SU-DHL-6 (cell line): ENCODE results near the gene DNAJC18.

ENCODE experiments used
- H2AFZ ChIP-seq: fragments of 200-600 bp; sonication (generic); 2 replicates; pipeline ENCODE4 v1.6.1; 2014; ENCODE audit warnings: low read depth, mild to moderate bottlenecking, moderate library complexity, mixed read lengths, antibody characterized with exemption, low read length; ENCODE audit not compliant: severe bottlenecking
- H3F3A ChIP-seq: fragments of 200-600 bp; shearing (Covaris generic); 2 replicates; pipeline ENCODE4 v1.6.0; 2016; ENCODE audit warnings: antibody characterized with exemption, mild to moderate bottlenecking; ENCODE audit not compliant: insufficient read depth
- H3K27ac ChIP-seq: fragments of 200-600 bp; sonication (generic); 2 replicates; pipeline ENCODE4 v1.5.1; 2016; ENCODE audit warnings: low read depth, mild to moderate bottlenecking, low read length, moderate library complexity, mixed read lengths
- H3K27me3 ChIP-seq: fragments of 200-600 bp; sonication (generic), shearing (Covaris generic); 2 replicates; pipeline ENCODE4 v1.6.0; 2014; ENCODE audit warnings: mild to moderate bottlenecking, low read length
- H3K36me3 ChIP-seq: fragments of 200-600 bp; sonication (generic); 2 replicates; pipeline ENCODE4 v1.6.1; 2014; ENCODE audit warnings: mild to moderate bottlenecking, low read length, mixed read lengths
- H3K4me2 ChIP-seq: fragments of 300-600, 200-600 bp; shearing (Covaris generic), sonication (generic); 2 replicates; pipeline ENCODE4 v1.6.0; 2014; ENCODE audit warnings: low read length, low read depth, mild to moderate bottlenecking; ENCODE audit not compliant: poor library complexity, severe bottlenecking
- H3K4me3 ChIP-seq: fragments of 200-600 bp; sonication (generic); 2 replicates; pipeline ENCODE4 v1.5.1; 2014; ENCODE audit warnings: antibody characterized with exemption, low read length, mild to moderate bottlenecking, mixed read lengths; ENCODE audit not compliant: insufficient read depth, poor library complexity, severe bottlenecking
- H3K79me2 ChIP-seq: fragments of 200-600 bp; sonication (generic); 2 replicates; pipeline ENCODE4 v1.6.1; 2014; ENCODE audit warnings: mild to moderate bottlenecking, low read length, moderate library complexity; ENCODE audit not compliant: insufficient read depth
- H3K9ac ChIP-seq: fragments of 200-600 bp; sonication (generic); 2 replicates; pipeline ENCODE4 v1.7.0; 2014; ENCODE audit warnings: mild to moderate bottlenecking, low read length
- H3K9me2 ChIP-seq: fragments of 200-600 bp; sonication (generic); replicated peaks from 2 replicates; pipeline ENCODE4 v1.6.1; 2014; ENCODE audit warnings: low read length; ENCODE audit not compliant: insufficient read depth
- H3K9me3 ChIP-seq: fragments of 200-600 bp; sonication (generic); 2 replicates; pipeline ENCODE4 v1.6.1; 2014; ENCODE audit warnings: low read length, mixed read lengths; ENCODE audit not compliant: insufficient read depth
- H4K20me1 ChIP-seq: fragments of 200-600 bp; sonication (generic); 2 replicates; pipeline ENCODE4 v1.6.1; 2014; ENCODE audit warnings: low read depth, mild to moderate bottlenecking, antibody characterized with exemption, low read length, moderate library complexity, mixed read lengths
- EZH2phosphoT487 ChIP-seq: fragments of 200-600 bp; sonication (generic), shearing (Covaris generic); conservative IDR thresholded peaks from 2 replicates; pipeline ENCODE4 v1.6.1; 2018; ENCODE audit warnings: mild to moderate bottlenecking, antibody characterized with exemption, low read length, moderate library complexity, mixed read lengths
- TF ChIP-seq, protein P1 (sequence below): fragments of 200-600 bp; sonication (generic); IDR thresholded peaks from one replicate; pipeline ENCODE4 v1.5.1; 2017; ENCODE audit warnings: antibody characterized with exemption, mild to moderate bottlenecking, low read length, moderate library complexity; ENCODE audit not compliant: insufficient read depth, poor library complexity, severe bottlenecking

The DNAJC18 gene

DNA sequence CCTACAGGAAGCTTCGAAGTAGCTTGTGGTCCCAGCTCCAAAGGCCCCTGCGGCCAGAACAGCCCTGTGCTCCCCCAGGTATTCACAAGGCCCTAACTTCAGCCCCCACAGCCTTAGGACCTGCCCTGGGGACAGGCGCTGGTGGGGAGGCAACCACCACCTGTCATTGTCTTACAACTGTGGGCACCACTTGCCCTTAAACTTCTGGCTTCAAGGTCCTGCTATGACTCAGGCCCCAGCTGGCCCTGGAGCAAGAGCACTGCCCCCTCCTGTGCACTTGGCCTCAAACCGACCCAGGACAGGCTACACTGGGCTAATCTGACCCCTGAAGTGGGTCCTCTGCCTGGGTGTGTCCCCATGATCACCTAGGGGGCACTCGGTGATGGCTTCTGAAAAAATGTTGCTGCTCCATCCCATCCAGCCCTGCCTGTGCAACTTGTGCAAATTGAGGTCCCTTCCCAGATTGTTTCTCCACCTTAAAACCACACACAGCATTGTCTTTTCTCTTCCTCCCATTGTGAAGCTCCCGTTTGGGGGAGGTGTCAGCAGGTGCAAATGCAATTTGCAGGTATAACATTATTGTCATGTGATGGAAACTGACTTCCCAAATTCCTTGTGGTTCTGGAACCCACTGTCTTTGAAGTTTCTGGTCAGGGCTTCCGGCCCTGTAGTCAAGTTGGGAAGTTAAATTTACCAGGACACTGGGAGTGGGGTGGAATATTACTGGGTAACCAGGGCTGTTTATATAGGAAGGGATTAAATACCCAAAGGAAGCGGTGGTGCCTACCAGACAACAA is 43.3 kb downstream of the DNAJC18 start:
- H3K4me3 ChIP-seq, result no peak overlapping the region
- H3K36me3 ChIP-seq, result no peaks in the 10 kb centered on the region
- no peaks in the 10 kb centered on the region for H3K9me2 ChIP-seq
- no peaks in the 10 kb centered on the region for H3K9me3 ChIP-seq
- no peak overlapping the region for H2AFZ ChIP-seq
- H3K79me2 ChIP-seq, result peaks cover 16% of the 10 kb centered on the region
- H3K27ac ChIP-seq, result no peak overlapping the region
- H3K27me3 ChIP-seq, result no peaks in the 10 kb centered on the region
- no peak overlapping the region for H3K9ac ChIP-seq
- H3F3A ChIP-seq, result 0 out of 2 replicates have a peak, but pooled peaks cover 7% of the 10 kb centered on the region
- H3K4me2 ChIP-seq, result no peak overlapping the region
- TF ChIP-seq EZH2phosphoT487, result no peak
- TF ChIP-seq, protein P1, sequence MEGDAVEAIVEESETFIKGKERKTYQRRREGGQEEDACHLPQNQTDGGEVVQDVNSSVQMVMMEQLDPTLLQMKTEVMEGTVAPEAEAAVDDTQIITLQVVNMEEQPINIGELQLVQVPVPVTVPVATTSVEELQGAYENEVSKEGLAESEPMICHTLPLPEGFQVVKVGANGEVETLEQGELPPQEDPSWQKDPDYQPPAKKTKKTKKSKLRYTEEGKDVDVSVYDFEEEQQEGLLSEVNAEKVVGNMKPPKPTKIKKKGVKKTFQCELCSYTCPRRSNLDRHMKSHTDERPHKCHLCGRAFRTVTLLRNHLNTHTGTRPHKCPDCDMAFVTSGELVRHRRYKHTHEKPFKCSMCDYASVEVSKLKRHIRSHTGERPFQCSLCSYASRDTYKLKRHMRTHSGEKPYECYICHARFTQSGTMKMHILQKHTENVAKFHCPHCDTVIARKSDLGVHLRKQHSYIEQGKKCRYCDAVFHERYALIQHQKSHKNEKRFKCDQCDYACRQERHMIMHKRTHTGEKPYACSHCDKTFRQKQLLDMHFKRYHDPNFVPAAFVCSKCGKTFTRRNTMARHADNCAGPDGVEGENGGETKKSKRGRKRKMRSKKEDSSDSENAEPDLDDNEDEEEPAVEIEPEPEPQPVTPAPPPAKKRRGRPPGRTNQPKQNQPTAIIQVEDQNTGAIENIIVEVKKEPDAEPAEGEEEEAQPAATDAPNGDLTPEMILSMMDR, result no peak
- H4K20me1 ChIP-seq, result no peaks in the 10 kb centered on the region

DNA sequence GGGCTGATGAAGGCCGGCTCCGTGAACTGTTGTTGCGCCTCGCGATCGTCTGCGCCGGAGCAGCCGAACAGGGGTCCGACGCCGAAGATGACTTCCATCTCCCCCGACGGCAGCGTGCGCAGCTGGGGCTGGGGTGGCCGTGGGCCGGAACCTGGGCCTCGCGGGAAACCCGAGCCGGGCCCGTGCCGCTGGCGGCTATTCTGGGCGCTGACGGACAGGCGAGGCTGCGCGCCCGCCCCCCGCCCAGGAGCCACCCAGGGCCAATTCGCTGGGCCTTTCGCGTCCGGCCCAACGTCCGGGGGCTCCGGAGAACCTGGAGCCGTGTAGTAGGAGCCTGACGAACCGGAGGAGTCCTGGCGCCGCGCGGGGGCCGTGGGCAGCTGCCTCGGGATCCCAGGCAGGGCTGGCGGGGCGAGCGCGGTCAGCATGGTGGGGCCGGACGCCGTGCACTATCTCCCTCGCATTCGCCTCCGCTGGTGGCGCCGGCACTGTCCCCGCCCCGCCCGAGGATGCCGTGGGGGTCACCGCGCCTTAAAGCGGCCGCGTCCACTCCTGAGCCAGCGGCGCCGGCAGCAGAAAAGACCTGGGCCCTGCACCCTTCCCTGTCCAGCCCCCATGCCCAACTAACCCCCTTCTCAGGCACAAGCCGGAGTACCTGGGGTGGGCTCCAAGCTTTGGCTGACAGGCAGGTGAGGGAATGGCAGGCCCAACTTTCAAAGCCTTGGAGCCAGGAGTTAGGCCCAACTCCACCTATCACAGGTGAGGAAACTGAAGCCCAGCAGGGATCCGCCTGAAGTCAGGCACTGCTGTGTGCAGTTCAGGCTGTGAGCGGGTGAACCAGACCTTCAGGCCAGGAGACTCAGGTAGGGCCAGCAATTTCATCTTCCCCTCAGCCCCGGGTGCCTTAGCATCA is 44.4 kb downstream of the DNAJC18 start, which contains the start of gene PROB1:
TSS of gene PROB1 (minus strand) at position 451 of the 913 bp plus-strand sequence. CDS start at position 428, 23 bp downstream.
- Histone ChIP-seq H3K4me2 (peak within 1 kb of the TSS; percentile 88), H3F3A (peaks cover 12% of the 10 kb centered on the region), H3K27ac (peak within 1 kb of the TSS; percentile 93), H3K9me2 (no peaks in the 10 kb centered on the region), H2AFZ (peak within 1 kb of the TSS; percentile 88), H3K4me3 (peak within 1 kb of the TSS; percentile 59), H3K9me3 (no peaks in the 10 kb centered on the region), H3K79me2 (peaks cover 22% of the 10 kb centered on the region), H3K27me3 (no peaks in the 10 kb centered on the region), H3K36me3 (no peaks in the 10 kb centered on the region), H3K9ac (peak within 1 kb of the TSS; percentile 77), H4K20me1 (no peaks in the 10 kb centered on the region)
- TF ChIP-seq, protein P1, result no peak
- no peak for TF ChIP-seq EZH2phosphoT487

DNA sequence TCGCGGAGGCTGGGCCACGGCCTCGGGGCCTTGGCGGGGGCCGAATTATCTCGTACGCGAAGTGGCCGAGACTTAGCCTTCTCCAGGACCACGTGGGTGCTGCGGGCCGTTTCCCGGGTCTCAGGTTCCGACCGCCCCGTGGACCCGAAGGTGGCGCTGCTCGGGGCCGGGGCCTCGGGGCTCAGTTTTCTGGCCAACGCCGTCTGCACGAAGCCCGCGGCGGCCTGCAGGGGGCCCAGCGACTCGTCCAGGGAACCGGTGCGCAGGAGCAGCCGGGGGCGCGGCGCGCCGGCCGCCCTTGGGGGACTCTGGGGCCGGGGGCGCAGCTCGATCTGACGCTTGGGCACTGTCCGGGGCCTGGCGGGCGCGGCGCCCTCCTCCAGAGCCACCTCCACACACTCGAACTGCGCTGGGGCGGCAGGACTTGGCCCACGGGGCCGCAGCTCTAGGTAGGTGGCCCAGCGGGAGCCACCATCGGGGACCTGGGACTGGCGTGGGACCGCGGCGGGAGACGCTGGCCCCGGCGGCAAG is 45.1 kb downstream of the DNAJC18 start:
- Histone ChIP-seq H3F3A (peaks cover 16% of the 10 kb centered on the region), H3K4me3 (peak overlapping the region; percentile 59), H3K27me3 (no peaks in the 10 kb centered on the region), H2AFZ (peak overlapping the region; percentile 88), H4K20me1 (no peaks in the 10 kb centered on the region), H3K9me3 (no peaks in the 10 kb centered on the region), H3K4me2 (peak overlapping the region; percentile 88), H3K27ac (peak overlapping the region; percentile 93), H3K36me3 (no peaks in the 10 kb centered on the region), H3K79me2 (peaks cover 25% of the 10 kb centered on the region), H3K9me2 (no peaks in the 10 kb centered on the region), H3K9ac (peak overlapping the region; percentile 77)
- no peak for TF ChIP-seq EZH2phosphoT487
- TF ChIP-seq, protein P1, result peak; percentile 70
